AG04450 (cell line): Measurements from ENCODE around the gene WFDC10B. TPM values are rescaled to one million over a fixed set of nuclear protein-coding genes. Genes with fewer than 3 reads are reported as not detected.

Experiments
- CTCF ChIA-PET: fragments of 300-600, 350-600 bp; formaldehyde crosslinking; extraction: SDS; loops from one replicate; lab custom pipeline; 2022; ENCODE audit warnings: antibody characterized with exemption, inconsistent platforms; lab: Charles Lee
- POLR2A ChIA-PET: fragments of 350-600 bp; formaldehyde crosslinking; extraction: SDS; loops from one replicate; lab custom pipeline; 2021; ENCODE audit warnings: antibody characterized with exemption, inconsistent platforms; lab: Yijun Ruan, JAX
- DNase-seq: peaks from one replicate; pipeline ENCODE4 v3.0.0-alpha.2; 2011; ENCODE audit warnings: low read depth, low spot score
- H3K27ac ChIP-seq: one replicate; pipeline ENCODE4 v1.5.1; 2012; ENCODE audit warnings: low read depth, low read length, control low read depth
- H3K27me3 ChIP-seq: one replicate; pipeline ENCODE4 v1.6.0; 2012; ENCODE audit warnings: low read length; ENCODE audit not compliant: control insufficient read depth, insufficient read depth
- H3K4me3 ChIP-seq: 2 replicates; pipeline ENCODE4 v1.5.1; 2011; ENCODE audit warnings: mild to moderate bottlenecking, low read depth, low read length, control low read depth
- H3K9me3 ChIP-seq: 2 replicates; pipeline ENCODE4 v1.5.1; 2012; ENCODE audit warnings: low read length; ENCODE audit not compliant: control insufficient read depth, insufficient read depth
- CTCF ChIP-seq: IDR thresholded peaks from 2 replicates; pipeline ENCODE4 v1.5.1; 2011; ENCODE audit warnings: low read depth, low read length, control low read depth, inconsistent platforms
- polyA plus RNA-seq: library from polyadenylated mRNA; depleted of rRNA; stranded (reverse); fragments of >200 nt; gene quantifications from 2 replicates; pipeline ENCODE4 v1.2.3, GENCODE V29; 2011; rRNA removed
- small RNA-seq: library from RNA; depleted of rRNA; stranded (forward); fragments of <200 nt; gene quantifications from one replicate; pipeline ENCODE3, GENCODE V24; 2012; ENCODE audit warnings: low read depth; ENCODE audit not compliant: insufficient read length

WFDC10B gene
- polyA plus RNA-seq, 1 experiment, result not detected

DNA sequence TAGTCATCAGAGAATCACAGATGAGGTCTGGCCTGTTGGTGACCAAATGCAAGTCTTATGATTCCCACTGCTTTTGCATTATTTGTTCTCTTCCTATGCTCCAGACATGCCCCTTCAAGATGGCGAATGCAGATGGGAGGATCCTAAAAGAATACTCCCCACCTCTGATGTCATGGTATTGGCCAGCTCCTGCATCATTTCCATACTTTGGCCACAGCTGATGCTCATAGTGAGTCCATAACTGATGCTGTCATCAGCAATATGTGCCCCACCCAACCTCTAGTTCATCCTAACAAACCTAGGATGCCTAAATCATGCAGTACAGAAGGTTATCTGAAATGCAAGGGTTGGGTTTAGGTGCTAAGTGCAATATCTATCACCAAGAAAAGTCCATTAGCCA is 68.3 kb downstream of the WFDC10B start:
- Histone ChIP-seq H3K27me3 (no peaks in the 10 kb centered on the region), H3K4me3 (no peak overlapping the region), H3K27ac (no peak overlapping the region), H3K9me3 (no peaks in the 10 kb centered on the region)
- DNase-seq, result no peak
- ChIA-PET CTCF (no interaction called here), POLR2A (no interaction called here)
- no peak for TF ChIP-seq CTCF

Small RNAs within 50 kb of the gene (small RNA-seq; reads per million reads assigned to genes)
- gene MIR3617 (not detected), gene SPINT5P (not detected)

Other genes with a start within 250 kb of the WFDC10B start
- not detected in 2 replicates for gene WFDC2, start 235.3 kb downstream of the WFDC10B start, polyA plus RNA-seq
- gene SPINT3, start 189.4 kb downstream of the WFDC10B start, polyA plus RNA-seq, result not detected in 2 replicates
- not detected in 2 replicates for gene WFDC6, start 165.5 kb downstream of the WFDC10B start, polyA plus RNA-seq
- not detected in 2 replicates for gene EPPIN, start 157.6 kb downstream of the WFDC10B start, polyA plus RNA-seq
- not detected in 2 replicates for gene WFDC8, start 125.7 kb downstream of the WFDC10B start, polyA plus RNA-seq
- gene WFDC10A, start 75.3 kb downstream of the WFDC10B start, polyA plus RNA-seq, result not detected in 2 replicates
- gene WFDC9, start 73.7 kb downstream of the WFDC10B start, polyA plus RNA-seq, result not detected in 2 replicates
- not detected in 2 replicates for gene WFDC11, start 34.8 kb downstream of the WFDC10B start, polyA plus RNA-seq
- not detected in 2 replicates for gene WFDC13, start 3.0 kb downstream of the WFDC10B start, polyA plus RNA-seq
- gene SPINT4, start 17.3 kb upstream of the WFDC10B start, polyA plus RNA-seq, result not detected in 2 replicates
- gene WFDC3, start 86.9 kb upstream of the WFDC10B start, polyA plus RNA-seq, result 0.30 TPM in 1 of 2 replicates, not detected in the other
- gene DNTTIP1, start 86.9 kb upstream of the WFDC10B start, polyA plus RNA-seq, result 43.9 and 45.3 TPM in 2 replicates
- gene UBE2C, start 107.6 kb upstream of the WFDC10B start, polyA plus RNA-seq, result 25.3 and 27.8 TPM in 2 replicates
- gene TNNC2, start 122.3 kb upstream of the WFDC10B start, polyA plus RNA-seq, result 0.38 and 0.45 TPM in 2 replicates
- 9.2 and 11.5 TPM in 2 replicates for gene SNX21, start 128.8 kb upstream of the WFDC10B start, polyA plus RNA-seq
- gene ACOT8, start 152.4 kb upstream of the WFDC10B start, polyA plus RNA-seq, result 27.0 and 37.7 TPM in 2 replicates
- gene ZSWIM3, start 152.6 kb upstream of the WFDC10B start, polyA plus RNA-seq, result 4.5 and 4.6 TPM in 2 replicates
- 5.3 and 6.5 TPM in 2 replicates for gene ZSWIM1, start 176.2 kb upstream of the WFDC10B start, polyA plus RNA-seq
- 0.43 and 0.50 TPM in 2 replicates for gene SPATA25, start 182.6 kb upstream of the WFDC10B start, polyA plus RNA-seq
- 1.1 and 1.9 TPM in 2 replicates for gene NEURL2, start 186.2 kb upstream of the WFDC10B start, polyA plus RNA-seq
- gene CTSA, start 186.3 kb upstream of the WFDC10B start, polyA plus RNA-seq, result 234 and 267 TPM in 2 replicates
- 105 and 154 TPM in 2 replicates for gene PLTP, start 207.1 kb upstream of the WFDC10B start, polyA plus RNA-seq
- gene PCIF1, start 229.7 kb upstream of the WFDC10B start, polyA plus RNA-seq, result 11.5 and 14.6 TPM in 2 replicates